ENCODE data around the gene LONP1. TPM values are rescaled to one million over a fixed set of nuclear protein-coding genes. Genes with fewer than 3 reads are reported as not detected.

Gene LONP1
- total RNA-seq, 2 experiments from 2014 or later = 223 to 229 TPM

GRCh38 chr19:5667751-5668271 lies 52.1 kb downstream of the LONP1 start:
- Mint-ChIP-seq H3K4me1 (ENCODE audit: low read depth) (no peaks in the 10 kb centered on the region), H3K9me3 (no peaks in the 10 kb centered on the region), H3K4me3 (no peak overlapping the region), H3K27me3 (ENCODE audit: low read depth) (no peaks in the 10 kb centered on the region), H3K27ac (no peak overlapping the region), H3K36me3 (ENCODE audit: low read depth) (peaks cover 48% of the 10 kb centered on the region)
- DNase-seq = no peak
- intact Hi-C loops (cut with micrococcal nuclease) = no loop called here
- CTCF ChIA-PET = no interaction called here

- Mint-ChIP-seq H3K27ac (no peak overlapping the region), H3K36me3 (ENCODE audit: low read depth) (peaks cover 48% of the 10 kb centered on the region), H3K4me1 (ENCODE audit: low read depth) (no peaks in the 10 kb centered on the region), H3K27me3 (ENCODE audit: low read depth) (no peaks in the 10 kb centered on the region), H3K4me3 (no peak overlapping the region), H3K9me3 (no peaks in the 10 kb centered on the region)
- DNase-seq = no peak
- intact Hi-C loops (cut with micrococcal nuclease) = no loop called here
- CTCF ChIA-PET = no interaction called here
These were observed 52.9 kb downstream of the LONP1 start for GRCh38 chr19:5666921-5667610.

- no peaks in the 10 kb centered on the region for H3K4me1 Mint-ChIP-seq (ENCODE audit: low read depth)
- no peak overlapping the region for H3K27ac Mint-ChIP-seq
- H3K4me3 Mint-ChIP-seq = no peak overlapping the region
- H3K9me3 Mint-ChIP-seq = no peaks in the 10 kb centered on the region
- no peaks in the 10 kb centered on the region for H3K27me3 Mint-ChIP-seq (ENCODE audit: low read depth)
- peaks cover 52% of the 10 kb centered on the region for H3K36me3 Mint-ChIP-seq (ENCODE audit: low read depth)
- no peak for DNase-seq
- CTCF ChIA-PET = interaction anchor here (0.6 kb wide), 1 partner anchor 1585 kb away, joined by 6 read pairs; no protein-coding TSS in a partner anchor
- intact Hi-C loops (cut with micrococcal nuclease) = no loop called here
These were observed 54.0 kb downstream of the LONP1 start for GRCh38 chr19:5665781-5666513.

- peaks cover 52% of the 10 kb centered on the region for H3K36me3 Mint-ChIP-seq (ENCODE audit: low read depth)
- no peak for DNase-seq
- H3K27ac Mint-ChIP-seq = no peak overlapping the region
These were observed 55.4 kb downstream of the LONP1 start for GRCh38 chr19:5664515-5664914.

GRCh38 chr19:5663904-5664303 lies 56.0 kb downstream of the LONP1 start:
- CTCF ChIA-PET = no interaction called here
- H3K27me3 Mint-ChIP-seq (ENCODE audit: low read depth) = no peaks in the 10 kb centered on the region
- H3K4me1 Mint-ChIP-seq (ENCODE audit: low read depth) = no peaks in the 10 kb centered on the region
- no peak overlapping the region for H3K27ac Mint-ChIP-seq
- peaks cover 52% of the 10 kb centered on the region for H3K36me3 Mint-ChIP-seq (ENCODE audit: low read depth)
- H3K4me3 Mint-ChIP-seq = no peak overlapping the region
- no peak for DNase-seq
- intact Hi-C loops (cut with micrococcal nuclease) = no loop called here
- no peaks in the 10 kb centered on the region for H3K9me3 Mint-ChIP-seq

More at GRCh38 chr19:5664515-5664914, 55.4 kb downstream of the LONP1 start:
- Mint-ChIP-seq H3K4me1 (ENCODE audit: low read depth) (no peaks in the 10 kb centered on the region), H3K9me3 (no peaks in the 10 kb centered on the region), H3K4me3 (no peak overlapping the region), H3K27me3 (ENCODE audit: low read depth) (no peaks in the 10 kb centered on the region)
- CTCF ChIA-PET = no interaction called here
- intact Hi-C loops (cut with micrococcal nuclease) = no loop called here

- CTCF ChIA-PET = no interaction called here
- Mint-ChIP-seq H3K27me3 (ENCODE audit: low read depth) (no peaks in the 10 kb centered on the region), H3K9me3 (no peaks in the 10 kb centered on the region), H3K4me1 (ENCODE audit: low read depth) (no peaks in the 10 kb centered on the region), H3K36me3 (ENCODE audit: low read depth) (peaks cover 52% of the 10 kb centered on the region), H3K27ac (no peak overlapping the region), H3K4me3 (no peak overlapping the region)
- intact Hi-C loops (cut with micrococcal nuclease) = no loop called here
- DNase-seq = no peak
These were observed 58.5 kb downstream of the LONP1 start for GRCh38 chr19:5661483-5661882.

GRCh38 chr19:5655412-5655811 lies 64.5 kb downstream of the LONP1 start:
- no peaks in the 10 kb centered on the region for H3K4me1 Mint-ChIP-seq (ENCODE audit: low read depth)
- H3K27ac Mint-ChIP-seq = no peak overlapping the region
- peaks cover 44% of the 10 kb centered on the region for H3K36me3 Mint-ChIP-seq (ENCODE audit: low read depth)
- CTCF ChIA-PET = no interaction called here
- no peaks in the 10 kb centered on the region for H3K27me3 Mint-ChIP-seq (ENCODE audit: low read depth)
- H3K4me3 Mint-ChIP-seq = no peak overlapping the region
- intact Hi-C loops (cut with micrococcal nuclease) = no loop called here
- no peaks in the 10 kb centered on the region for H3K9me3 Mint-ChIP-seq
- DNase-seq = no peak

- Mint-ChIP-seq H3K4me3 (no peak overlapping the region), H3K9me3 (no peaks in the 10 kb centered on the region), H3K27me3 (ENCODE audit: low read depth) (no peaks in the 10 kb centered on the region), H3K27ac (peak overlapping the region; percentile 9), H3K4me1 (ENCODE audit: low read depth) (no peaks in the 10 kb centered on the region), H3K36me3 (ENCODE audit: low read depth) (peaks cover 47% of the 10 kb centered on the region)
- CTCF ChIA-PET = no interaction called here
- intact Hi-C loops (cut with micrococcal nuclease) = no loop called here
- DNase-seq = no peak
These were observed 65.0 kb downstream of the LONP1 start for GRCh38 chr19:5654931-5655330.

GRCh38 chr19:5652261-5652660 lies 67.7 kb downstream of the LONP1 start:
- CTCF ChIA-PET = no interaction called here
- no peak for DNase-seq
- Mint-ChIP-seq H3K27me3 (ENCODE audit: low read depth) (no peaks in the 10 kb centered on the region), H3K27ac (no peak overlapping the region), H3K36me3 (ENCODE audit: low read depth) (peaks cover 48% of the 10 kb centered on the region), H3K9me3 (no peaks in the 10 kb centered on the region), H3K4me1 (ENCODE audit: low read depth) (no peaks in the 10 kb centered on the region), H3K4me3 (no peak overlapping the region)
- intact Hi-C loops (cut with micrococcal nuclease) = no loop called here

- Mint-ChIP-seq H3K9me3 (no peaks in the 10 kb centered on the region), H3K27me3 (ENCODE audit: low read depth) (no peaks in the 10 kb centered on the region), H3K27ac (no peak overlapping the region), H3K4me1 (ENCODE audit: low read depth) (no peaks in the 10 kb centered on the region), H3K4me3 (no peak overlapping the region), H3K36me3 (ENCODE audit: low read depth) (peaks cover 54% of the 10 kb centered on the region)
- CTCF ChIA-PET = no interaction called here
- intact Hi-C loops (cut with micrococcal nuclease) = no loop called here
- DNase-seq = no peak
These were observed 68.6 kb downstream of the LONP1 start for GRCh38 chr19:5651361-5651760.

- Mint-ChIP-seq H3K4me3 (no peak overlapping the region), H3K4me1 (ENCODE audit: low read depth) (peaks cover 2% of the 10 kb centered on the region), H3K27ac (no peak overlapping the region), H3K9me3 (no peaks in the 10 kb centered on the region), H3K36me3 (ENCODE audit: low read depth) (peaks cover 61% of the 10 kb centered on the region), H3K27me3 (ENCODE audit: low read depth) (no peaks in the 10 kb centered on the region)
- DNase-seq = no peak
- CTCF ChIA-PET = no interaction called here
- intact Hi-C loops (cut with micrococcal nuclease) = no loop called here
These were observed 71.5 kb downstream of the LONP1 start for GRCh38 chr19:5648464-5648863.

GRCh38 chr19:5646703-5647102 lies 73.2 kb downstream of the LONP1 start:
- Mint-ChIP-seq H3K4me1 (ENCODE audit: low read depth) (peaks cover 8% of the 10 kb centered on the region), H3K27ac (peak overlapping the region; percentile 14), H3K4me3 (no peak overlapping the region), H3K9me3 (no peaks in the 10 kb centered on the region), H3K36me3 (ENCODE audit: low read depth) (peaks cover 66% of the 10 kb centered on the region), H3K27me3 (ENCODE audit: low read depth) (no peaks in the 10 kb centered on the region)
- DNase-seq = no peak
- CTCF ChIA-PET = interaction anchor here (2.3 kb wide), 1 partner anchor 42 kb away, joined by 9 read pairs; no protein-coding TSS in a partner anchor
- intact Hi-C loops (cut with micrococcal nuclease) = no loop called here

- DNase-seq = no peak
- intact Hi-C loops (cut with micrococcal nuclease) = no loop called here
- no peak overlapping the region for H3K27ac Mint-ChIP-seq
- H3K4me1 Mint-ChIP-seq (ENCODE audit: low read depth) = peaks cover 12% of the 10 kb centered on the region
- peaks cover 64% of the 10 kb centered on the region for H3K36me3 Mint-ChIP-seq (ENCODE audit: low read depth)
- no peaks in the 10 kb centered on the region for H3K27me3 Mint-ChIP-seq (ENCODE audit: low read depth)
- no peaks in the 10 kb centered on the region for H3K9me3 Mint-ChIP-seq
- CTCF ChIA-PET = interaction anchor here (2.3 kb wide), 1 partner anchor 44 kb away, joined by 9 read pairs; no protein-coding TSS in a partner anchor
- no peak overlapping the region for H3K4me3 Mint-ChIP-seq
These were observed 74.5 kb downstream of the LONP1 start for GRCh38 chr19:5645409-5645808.

Measured in activated naive CD4-positive, alpha-beta T cell treated with anti-CD3 and anti-CD28 coated beads for 36 hours (primary cell).